G401 (cell line): ENCODE data around the gene PCNX3. TPM values are rescaled to one million over a fixed set of nuclear protein-coding genes. Genes with fewer than 3 reads are reported as not detected.

ENCODE experiments used
- DNase-seq: peaks from one replicate; pipeline ENCODE4 v3.0.0-alpha.2; 2015; ENCODE audit warnings: low spot score
- in situ Hi-C: cut with HindIII; loops from 2 replicates; pipeline ENCODE4 v1.10.0; 2016; ENCODE audit warnings: low sequenced_read_pairs, mixed read lengths
- total RNA-seq: library from RNA; depleted of rRNA; stranded (reverse); fragments of >200 nt; shearing (Covaris generic); gene quantifications from 2 replicates; pipeline ENCODE4 v1.2.3, GENCODE V29; 2014

Gene PCNX3
- total RNA-seq, 1 experiment from 2014 or later = 29.0 TPM

DNA sequence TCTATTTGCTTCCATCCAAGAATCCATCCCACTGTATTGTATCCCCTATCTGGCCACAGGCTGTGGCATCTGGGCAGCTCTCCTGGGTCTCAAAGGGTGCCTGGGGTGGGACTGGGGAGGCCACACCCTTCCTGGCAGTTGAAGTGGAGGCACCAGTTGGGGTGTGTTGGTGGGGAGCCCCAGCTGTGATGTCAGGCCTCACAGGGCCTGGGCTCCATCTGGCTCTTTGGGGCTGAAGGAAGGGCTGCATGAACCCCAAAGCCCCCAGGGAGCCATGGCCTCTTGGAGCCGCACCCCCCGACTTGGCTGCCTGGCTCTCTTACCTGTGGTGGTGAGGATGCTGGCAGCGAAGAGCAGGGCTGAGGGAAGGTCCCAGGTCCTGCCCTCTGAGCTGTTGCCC is 20.4 kb upstream of the PCNX3 start:
- DNase-seq = no peak
- in situ Hi-C loops = no loop called here

DNA sequence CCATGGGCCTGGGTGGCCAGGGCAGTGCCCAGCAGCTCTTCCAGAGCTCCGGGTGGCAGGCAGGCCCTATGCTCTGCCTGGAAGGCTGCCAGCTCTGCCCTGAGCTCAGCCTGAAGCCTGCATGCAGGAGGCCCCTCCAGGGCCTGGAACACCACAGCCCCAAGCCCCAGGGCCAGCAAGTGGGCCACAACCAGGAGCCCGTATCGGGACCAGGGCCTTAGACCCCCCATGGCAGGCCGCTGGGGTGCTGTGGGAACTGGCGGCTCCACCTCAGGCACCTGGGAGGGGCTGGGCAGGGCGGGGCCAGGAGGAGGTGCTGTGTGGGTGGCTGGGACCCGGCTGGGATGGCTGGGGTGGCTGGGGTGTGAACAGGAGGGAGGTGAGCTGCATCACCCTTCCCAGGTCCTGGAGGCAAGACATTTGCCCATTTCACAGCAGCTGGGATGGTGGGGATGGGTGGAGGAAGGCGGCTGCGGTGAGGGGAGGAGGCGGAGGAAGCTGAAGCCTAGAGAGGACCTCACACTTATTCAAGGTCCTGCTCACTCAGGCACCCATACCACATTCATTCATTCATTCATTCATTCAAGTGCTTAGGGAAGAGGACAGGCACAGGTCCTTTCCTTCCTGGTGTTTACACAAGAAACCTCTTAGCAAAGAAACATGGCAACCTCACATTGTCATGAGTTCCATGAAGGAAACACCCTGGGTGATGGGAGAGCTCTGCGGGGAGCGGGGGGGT is 19.9 kb upstream of the PCNX3 start, which contains the start of gene KCNK7:
KCNK7 (minus strand) TSS at position 258 of the 739 bp plus-strand sequence; CDS start at position 230, 28 bp downstream.
- in situ Hi-C loops = no loop called here
- no peak for DNase-seq

DNA sequence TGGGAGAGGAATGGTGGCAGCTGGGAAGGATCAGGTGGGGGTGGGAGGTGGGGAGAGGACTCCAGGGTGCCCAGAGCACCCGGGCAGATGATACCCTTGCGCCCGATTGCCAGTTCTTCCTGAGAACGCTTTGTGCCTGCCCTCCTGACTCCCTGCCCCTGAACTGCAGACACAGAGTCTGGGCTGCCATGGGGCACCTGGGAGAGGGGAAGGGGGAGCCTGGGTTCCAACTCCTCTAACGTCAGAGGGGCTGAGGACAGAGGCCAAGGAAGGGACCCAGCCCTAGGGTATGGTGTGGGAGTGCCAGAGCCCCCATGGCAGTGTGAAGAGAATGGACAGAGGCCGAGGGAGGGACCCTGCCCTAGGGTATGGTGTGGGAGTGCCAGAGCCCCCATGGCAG is 19.1 kb upstream of the PCNX3 start:
- no peak for DNase-seq
- in situ Hi-C loops = no loop called here

DNA sequence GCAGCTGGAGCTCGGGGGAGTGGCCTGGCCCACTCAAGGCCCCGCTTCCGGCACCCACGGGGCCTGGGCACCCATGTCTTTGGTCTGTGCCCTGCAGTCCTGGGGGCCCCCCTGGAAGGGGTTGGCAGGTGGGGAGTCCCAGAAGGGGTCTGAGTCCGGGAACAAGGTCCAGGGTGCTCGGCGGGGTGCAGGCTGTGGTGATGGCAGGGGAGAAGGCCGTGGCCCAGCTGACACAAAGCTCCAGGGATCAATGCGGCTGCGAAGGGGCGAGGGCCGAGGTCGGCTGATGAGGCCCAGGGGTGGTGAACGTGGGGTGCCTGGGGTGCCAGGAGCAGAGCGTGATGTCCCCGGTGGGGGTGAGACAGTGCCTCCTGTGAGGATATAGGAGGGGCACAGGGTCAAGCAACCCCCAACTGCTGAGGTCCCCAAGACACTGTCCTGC is 17.3 kb upstream of the PCNX3 start:
- DNase-seq = no peak
- in situ Hi-C loops = no loop called here

DNA sequence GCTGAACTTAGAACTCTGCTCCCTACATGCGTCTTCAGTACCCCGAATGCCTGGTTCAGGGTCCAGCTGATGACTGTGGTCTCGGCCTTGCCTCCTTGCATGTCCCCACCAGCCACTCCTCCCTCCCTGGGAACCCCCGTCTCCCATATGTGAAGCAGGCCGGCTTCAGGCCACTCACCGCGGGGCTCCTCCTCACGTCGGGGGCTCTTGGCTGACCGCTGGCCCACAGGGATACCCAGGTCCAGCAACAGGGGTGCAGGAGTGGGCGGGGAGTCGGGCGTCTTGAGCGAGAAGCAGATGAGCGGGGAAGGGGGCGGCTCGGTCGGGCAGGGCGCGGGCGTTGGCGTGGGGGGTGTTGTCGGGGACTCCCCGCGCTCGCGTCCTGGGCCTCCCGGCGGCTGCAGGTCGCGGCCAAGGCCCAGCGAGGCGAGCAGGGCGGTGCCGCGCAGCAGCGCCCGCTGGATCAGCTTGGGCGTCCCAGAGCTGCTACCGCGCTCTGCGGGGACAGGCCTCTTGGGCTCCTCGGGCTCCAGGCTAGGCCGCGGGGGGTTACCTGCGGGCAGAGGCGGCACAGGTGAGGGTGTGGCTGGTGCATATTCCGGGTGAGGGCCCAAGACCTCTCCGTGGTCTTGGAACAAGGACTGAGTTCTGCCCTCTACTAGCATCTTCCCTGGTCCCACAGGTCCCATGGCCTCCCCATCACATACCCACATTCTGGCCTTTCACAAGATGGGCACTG is 16.2 kb upstream of the PCNX3 start:
- DNase-seq = no peak
- in situ Hi-C loops = no loop called here

DNA sequence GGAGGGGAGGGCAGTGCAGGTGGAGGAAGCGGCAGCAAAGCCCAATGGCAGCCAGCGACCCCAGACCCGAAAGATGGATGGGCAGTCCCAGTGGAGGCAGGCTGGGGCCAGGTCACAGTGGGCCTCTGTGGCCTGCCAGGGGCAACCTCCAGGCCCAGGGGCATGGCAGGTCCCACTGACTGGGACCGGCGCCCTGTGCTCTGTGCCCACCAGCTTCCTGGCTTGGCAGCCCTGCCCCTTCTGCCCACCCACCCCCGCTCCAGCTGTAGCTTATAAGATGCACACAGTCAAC is 15.7 kb upstream of the PCNX3 start:
- no peak for DNase-seq

DNA sequence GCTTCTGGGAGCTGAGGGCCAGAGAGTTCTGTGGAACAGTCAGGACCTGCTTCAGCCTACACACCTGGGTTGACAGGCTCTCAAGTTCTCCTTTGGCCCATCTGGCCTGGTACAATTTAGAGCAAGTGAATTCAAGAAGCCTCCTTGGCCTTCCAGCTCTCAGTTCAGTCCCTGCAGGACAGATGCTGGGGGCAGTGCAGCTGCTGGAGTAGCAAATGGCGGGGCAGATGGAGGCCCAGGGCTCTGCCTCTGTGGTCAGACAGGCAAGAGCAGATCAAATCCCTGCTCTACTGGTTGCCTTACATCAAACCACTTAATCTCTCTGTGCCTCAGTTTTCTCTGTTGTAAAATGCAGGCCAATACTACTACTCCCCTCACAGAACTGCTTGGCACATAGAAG is 11.3 kb upstream of the PCNX3 start:
- in situ Hi-C loops = no loop called here
- DNase-seq = no peak

More for the DNA sequence above, 15.7 kb upstream of the PCNX3 start:
- in situ Hi-C loops = no loop called here

DNA sequence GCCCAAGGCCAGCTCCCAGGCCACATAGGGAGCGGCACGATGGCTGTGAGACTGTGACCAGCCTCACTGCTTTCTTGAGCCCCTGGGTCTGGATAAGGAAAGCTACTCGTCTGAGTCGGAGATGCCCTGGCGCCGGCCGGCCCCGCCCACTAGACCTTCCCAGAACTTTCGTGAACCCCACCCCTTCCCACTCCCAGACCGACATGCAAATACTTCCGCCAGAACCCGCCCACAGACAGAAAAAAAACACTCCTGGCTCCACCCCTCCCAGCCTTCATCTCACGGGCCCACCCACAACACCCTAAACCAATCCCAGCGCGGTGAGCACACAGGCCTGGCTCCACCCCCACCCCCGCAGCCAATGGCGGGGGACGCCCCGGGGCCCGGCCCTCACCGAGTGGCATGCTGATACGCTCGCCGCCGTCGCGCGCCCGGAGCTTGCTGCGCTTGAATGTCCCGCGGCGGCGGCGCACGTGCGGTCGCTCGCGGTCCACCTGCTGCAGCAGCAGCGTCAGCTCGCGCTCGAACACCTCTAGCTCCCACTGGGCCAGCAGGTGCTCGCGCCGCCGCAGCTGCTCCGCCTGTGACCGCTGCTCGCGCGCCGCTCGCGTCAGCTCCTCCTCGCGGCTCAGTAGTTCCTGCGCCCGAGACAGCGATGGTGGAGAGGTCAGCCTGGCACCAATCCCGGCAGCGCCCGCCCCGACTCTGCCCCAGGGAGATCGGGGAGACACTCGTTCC is 8.5 kb upstream of the PCNX3 start:
- peak; percentile 97 for DNase-seq
- in situ Hi-C loops = no loop called here

DNA sequence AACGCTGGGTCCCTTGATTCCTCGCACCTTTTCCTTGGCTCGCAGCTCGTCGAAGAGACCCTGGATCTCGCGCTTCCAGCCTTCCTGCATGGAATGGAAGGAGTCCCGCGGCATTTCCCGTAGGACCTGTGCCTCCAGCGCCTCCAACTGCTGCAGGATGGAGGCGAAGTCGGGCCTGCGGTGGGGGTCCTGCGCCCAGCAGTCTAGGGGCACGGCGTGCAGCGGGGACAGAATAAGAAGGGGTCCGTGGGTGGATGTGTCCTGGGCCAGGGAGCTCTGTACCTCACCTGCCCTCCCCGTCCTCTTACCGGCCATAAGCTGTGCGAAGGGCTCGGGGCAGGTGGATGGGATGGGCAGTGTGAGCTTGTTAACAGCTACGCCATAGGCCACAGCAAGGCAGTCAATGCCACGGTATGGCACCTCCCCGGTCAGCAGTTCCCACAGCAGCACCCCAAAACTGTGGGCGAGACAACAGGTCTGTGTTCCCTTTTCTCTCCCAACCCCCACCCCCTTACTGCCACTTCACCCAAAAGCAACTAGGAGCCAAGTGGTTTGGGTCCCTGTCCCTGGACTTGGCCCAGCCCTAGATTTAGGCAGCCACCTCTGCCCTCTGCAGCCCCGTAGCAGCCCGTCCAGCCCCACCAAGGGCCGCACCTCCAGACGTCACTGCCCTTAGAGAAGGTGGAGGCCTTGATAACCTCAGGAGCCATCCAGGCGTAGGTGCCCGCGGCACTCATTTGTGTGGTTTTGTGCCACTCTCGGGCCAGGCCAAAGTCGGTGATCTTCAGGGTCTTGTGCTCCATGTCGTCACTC is 7.8 kb upstream of the PCNX3 start:
- in situ Hi-C loops = no loop called here
- no peak for DNase-seq

DNA sequence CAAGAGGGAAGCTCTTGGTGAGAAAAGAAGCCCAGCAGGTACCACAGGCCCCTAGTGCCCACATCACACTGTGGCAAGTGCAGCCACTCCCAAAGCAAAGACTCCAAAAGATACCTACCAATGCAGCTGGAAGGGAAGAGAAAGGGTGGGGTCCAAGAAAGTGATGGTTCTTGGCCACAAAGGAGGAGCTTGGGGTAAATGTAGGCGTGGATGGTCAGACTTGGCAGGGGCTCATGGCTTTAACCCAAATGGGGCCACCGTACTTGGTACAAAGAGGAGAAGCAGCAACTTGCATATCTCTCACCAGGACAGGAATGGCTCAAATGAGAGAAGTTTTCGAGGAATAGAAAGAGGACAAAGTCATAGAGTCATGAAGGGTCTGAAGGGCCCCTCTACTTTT is 6.3 kb upstream of the PCNX3 start:
- DNase-seq = no peak
- in situ Hi-C loops = no loop called here

DNA sequence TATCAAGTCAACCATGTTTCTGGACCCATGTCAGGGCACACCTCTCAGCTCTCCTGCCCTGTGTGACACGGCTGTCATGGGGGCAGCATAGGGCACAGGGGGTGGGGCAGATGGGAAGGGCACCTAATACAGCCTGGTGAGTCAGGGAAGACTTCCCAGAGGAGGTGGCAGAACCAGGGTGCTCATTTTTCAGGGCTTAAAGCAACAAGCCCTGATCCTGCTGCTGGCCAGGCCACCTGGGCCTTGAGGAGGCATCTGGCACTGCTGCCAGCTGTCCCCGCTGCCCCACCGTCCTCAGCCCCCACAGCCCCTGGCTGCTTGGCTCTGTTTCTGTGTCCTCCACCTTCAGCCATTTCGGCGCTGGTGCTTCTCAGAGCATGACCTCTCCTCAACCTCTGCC is 5.9 kb upstream of the PCNX3 start:
- no peak for DNase-seq
- in situ Hi-C loops = no loop called here

DNA sequence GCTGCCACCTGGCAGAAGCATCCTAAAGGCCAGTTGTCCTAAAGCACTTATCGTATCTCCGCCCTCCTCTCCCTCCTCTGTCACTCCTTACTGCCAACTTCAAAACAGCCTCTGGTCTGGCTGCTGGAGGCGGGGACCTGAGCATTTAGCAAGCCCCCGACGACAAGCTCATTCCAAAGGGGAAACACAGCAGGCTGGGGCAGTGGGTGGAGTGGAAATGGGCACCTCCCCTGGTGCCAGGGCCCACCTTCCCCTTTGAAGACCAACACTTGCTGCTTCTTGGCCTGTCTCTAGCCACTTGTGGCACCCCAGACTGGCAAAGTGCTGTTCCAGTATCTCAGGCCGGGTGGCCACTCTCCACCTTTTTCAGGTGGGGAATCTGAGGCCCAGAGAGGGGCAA is 5.2 kb upstream of the PCNX3 start:
- DNase-seq = no peak
- in situ Hi-C loops = no loop called here

DNA sequence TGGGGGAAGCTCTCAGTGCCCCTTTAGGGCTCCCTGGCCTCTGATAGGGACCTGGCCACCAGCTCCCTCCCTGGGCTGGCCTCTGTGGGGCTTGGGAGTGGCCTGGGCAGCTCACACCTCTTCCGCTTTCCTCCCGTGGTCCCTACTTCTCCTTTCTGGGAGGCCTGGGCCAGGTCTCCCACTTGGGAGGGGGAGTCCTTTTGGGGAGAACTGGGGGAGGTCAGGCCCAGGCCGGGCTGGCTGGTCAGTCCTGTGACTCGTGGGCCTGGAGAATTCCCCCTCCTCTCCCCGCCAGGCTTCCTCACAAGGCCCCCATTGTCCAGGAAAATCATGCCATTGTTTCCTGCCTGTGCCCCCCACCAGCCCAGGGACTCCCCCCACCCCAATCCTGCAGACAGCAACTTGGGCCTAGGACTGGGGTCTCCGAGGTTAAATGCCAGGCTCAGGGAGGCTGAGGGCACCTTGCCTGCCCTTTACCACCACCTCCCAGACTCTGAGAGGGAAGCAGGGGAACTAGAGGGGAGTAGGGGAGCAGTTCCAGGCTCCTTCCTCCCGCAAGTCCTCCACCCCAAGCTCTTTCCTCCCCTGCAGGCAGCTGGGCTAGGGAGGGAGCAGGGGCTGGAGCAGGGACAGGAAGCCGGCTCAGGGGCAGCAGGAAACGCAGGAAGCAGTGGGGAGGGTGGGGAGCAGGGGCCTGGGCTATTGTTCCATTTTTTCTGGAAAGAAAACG is 4.4 kb upstream of the PCNX3 start:
- DNase-seq = no peak
- in situ Hi-C loops = no loop called here

DNA sequence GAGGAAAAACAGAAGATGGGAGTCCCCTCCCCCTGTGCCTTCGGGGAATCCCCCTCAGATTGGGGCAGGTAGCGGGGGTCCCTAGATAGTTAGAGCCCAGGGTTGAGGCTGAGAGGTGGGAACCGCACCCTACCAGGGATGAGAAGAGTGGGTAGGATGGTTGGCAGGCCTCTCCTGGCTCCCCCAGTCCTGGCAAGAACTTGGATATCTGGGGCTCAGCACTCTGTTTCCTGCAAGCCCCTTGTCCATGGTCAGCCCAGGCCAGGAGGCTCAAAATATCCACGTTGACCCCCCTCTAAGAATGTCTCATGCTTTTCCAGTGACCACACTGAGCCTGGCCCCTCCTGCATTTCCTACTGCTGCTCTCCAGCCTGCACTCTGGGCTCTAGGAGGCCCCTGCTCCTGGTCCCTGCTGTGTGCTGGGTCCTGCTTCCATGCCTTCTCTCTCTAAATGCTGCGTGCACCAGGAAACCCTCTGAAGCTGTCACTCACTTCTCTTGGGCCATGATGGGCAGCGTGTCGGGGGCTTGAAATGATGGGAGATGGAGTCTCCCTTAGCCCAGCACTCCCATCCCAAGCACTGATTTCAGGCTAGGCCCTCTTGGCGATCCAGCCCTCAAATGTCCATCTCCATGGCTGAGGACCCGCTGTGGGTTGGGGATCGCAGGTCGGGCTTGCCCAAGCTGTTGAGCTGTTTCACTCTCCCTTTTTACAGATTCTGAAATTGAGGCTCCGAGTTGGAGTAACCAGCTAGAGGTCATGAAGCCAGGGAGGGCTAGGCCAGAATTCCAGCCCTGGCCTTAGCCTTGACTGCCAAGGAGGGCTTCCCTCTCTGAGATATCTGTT is 3.6 kb upstream of the PCNX3 start:
- in situ Hi-C loops = no loop called here
- no peak for DNase-seq

DNA sequence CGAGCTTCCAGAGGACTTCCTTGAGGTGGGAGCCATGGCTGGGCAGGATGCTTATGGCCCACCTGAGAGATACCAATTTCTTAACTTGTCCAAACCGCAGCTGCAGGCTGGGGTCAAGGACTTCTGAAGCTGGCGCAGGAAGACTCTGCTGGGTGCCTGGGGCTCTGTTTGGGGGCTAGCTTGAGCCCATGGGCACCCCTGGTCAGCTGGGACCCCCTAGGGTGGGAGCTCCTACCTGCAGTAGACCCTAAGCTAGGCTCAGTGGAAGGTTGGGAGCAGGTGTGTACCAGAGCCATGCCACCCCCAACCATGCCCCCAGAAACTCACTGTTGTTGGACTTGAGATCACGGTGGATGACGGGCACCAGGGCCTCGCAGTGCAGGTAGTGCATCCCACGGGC is 2.9 kb upstream of the PCNX3 start:
- no peak for DNase-seq
- in situ Hi-C loops = no loop called here

DNA sequence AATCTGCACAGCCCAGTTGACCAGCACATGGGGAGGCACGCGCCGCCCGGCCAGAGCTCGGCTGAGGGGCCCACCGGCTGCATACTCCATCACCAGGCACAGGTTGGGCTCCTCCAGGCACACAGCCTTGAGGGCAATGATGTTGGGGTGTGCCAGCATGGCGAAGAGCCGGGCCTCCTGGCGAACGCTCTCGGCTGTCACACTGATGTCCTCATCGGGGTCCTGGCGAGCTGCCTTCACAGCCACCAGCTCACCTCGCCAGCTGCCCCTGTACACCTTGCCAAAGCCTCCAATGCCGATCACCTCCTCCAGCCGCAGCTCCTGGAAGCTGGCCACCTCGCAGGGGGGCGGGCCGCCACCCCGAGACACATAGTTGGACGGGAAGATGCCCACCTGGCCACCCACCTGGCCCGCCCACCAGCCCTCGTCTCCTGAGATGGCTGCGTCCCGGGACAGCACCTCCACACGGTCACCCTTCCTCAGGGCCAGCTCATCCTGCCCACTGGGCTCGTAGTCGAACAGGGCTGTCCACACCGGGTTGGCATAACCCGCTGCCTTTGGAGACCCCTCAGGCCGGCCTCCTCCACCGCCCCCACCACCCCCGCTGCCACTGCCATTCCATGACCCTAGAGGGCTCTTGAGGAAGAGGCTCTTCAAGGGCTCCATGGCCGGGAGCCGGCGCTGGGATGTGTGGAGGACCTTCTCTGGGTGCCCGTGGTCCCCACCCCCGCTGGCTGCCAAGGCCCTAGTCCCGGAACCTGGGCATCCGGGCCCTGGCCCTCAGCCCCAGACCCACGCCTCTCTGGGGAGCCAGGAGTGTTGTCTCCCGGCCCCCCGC is 2.3 kb upstream of the PCNX3 start:
- peak; percentile 71 for DNase-seq
- in situ Hi-C loops = no loop called here

DNA sequence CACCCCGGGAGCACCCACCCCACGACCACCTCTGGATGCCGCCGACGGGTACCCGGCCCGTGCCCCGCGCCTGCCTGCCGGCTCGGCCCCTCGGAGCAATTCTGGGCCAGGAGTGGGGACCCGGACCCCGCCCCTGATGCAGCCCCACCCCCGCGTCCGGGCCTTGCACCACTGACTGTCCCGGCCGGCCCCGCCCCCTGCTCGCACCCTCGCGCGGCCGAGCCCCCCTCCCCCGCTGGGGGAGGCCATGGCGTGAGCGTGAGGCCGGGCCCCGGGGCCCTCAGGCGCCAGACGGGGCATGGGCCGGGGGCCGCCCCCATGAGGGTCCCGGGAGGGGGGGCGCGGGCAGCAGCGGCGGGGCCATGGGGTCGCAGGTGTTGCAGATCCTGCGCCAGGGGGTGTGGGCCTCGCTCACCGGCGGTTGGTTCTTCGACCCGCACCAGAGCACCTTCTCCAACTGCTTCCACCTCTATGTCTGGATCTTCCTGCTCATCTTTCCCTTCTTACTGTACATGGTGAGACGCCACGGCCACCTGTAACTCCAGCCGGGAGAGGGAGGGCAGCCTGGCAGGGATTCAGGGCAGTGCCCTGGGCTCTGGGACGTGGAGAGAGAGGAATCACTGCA is 486 bp downstream of the PCNX3 start:
- in situ Hi-C loops = no loop called here
- no peak for DNase-seq
